Measurements from ENCODE around the gene SLAMF9. TPM values are rescaled to one million over a fixed set of nuclear protein-coding genes. Genes with fewer than 3 reads are reported as not detected.

SLAMF9 gene
- total and polyA plus RNA-seq, 4 donors = 0.25 to 0.68 (median 0.64) TPM; not detected in 1

GRCh38 chr1:159945483-159946241 lies 8.4 kb downstream of the SLAMF9 start, which contains the start of gene IGSF9:
Gene IGSF9 (minus strand): TSS chr1:159945613. CDS start chr1:159943454, 2,159 bp downstream.
- Histone ChIP-seq H3K4me1 (ENCODE audit: control insufficient read depth in 4 of 4, insufficient read depth in 4 of 4, low read length in 3 of 4) (peaks cover 8 to 34% (median 21%) of the 10 kb centered on the region in 4 donors), H3K9ac (ENCODE audit: low read depth in 1 of 2, low read length in 2 of 2) (peak within 1 kb of the TSS; percentile 25 to 36), H3K27ac (ENCODE audit: low read depth in 1 of 2, low read length in 2 of 2) (peak within 1 kb of the TSS; percentile 73 to 78), H3K9me3 (ENCODE audit: control insufficient read depth in 4 of 4, low read length in 3 of 4) (no peaks in the 10 kb centered on the region), H3K27me3 (ENCODE audit: control insufficient read depth in 4 of 4, insufficient read depth in 4 of 4, low read length in 3 of 4) (no peaks in the 10 kb centered on the region), H3K36me3 (ENCODE audit: control insufficient read depth in 4 of 4, insufficient read depth in 3 of 4, low read depth in 1 of 4, low read length in 3 of 4) (no peaks in the 10 kb centered on the region), H3K4me3 (ENCODE audit: low read depth in 1 of 3, low read length in 3 of 3) (peak within 1 kb of the TSS; percentile 62 to 81 (median 70))
- WGBS = 2% methylated on average over 58 of the region's 58 CpGs
- TF ChIP-seq NR2F2 (IDR thresholded peaks at IDR 0.05) (no peak), JUND (IDR thresholded peaks at IDR 0.05) (peak in 1 of 2 donors; percentile 16), SP1 (IDR thresholded peaks at IDR 0.05) (peak; percentile 74), RXRA (IDR thresholded peaks at IDR 0.05) (peak; percentile 46 to 62), YY1 (IDR thresholded peaks at IDR 0.05) (peak; percentile 34), TAF1 (conservative IDR thresholded peaks at IDR 0.05) (no peak), HNF4A (conservative IDR thresholded peaks at IDR 0.05) (peak; percentile 43 to 44), RAD21 (IDR thresholded peaks at IDR 0.05) (peak; percentile 57 to 60)
- TF ChIP-seq, protein P1, sequence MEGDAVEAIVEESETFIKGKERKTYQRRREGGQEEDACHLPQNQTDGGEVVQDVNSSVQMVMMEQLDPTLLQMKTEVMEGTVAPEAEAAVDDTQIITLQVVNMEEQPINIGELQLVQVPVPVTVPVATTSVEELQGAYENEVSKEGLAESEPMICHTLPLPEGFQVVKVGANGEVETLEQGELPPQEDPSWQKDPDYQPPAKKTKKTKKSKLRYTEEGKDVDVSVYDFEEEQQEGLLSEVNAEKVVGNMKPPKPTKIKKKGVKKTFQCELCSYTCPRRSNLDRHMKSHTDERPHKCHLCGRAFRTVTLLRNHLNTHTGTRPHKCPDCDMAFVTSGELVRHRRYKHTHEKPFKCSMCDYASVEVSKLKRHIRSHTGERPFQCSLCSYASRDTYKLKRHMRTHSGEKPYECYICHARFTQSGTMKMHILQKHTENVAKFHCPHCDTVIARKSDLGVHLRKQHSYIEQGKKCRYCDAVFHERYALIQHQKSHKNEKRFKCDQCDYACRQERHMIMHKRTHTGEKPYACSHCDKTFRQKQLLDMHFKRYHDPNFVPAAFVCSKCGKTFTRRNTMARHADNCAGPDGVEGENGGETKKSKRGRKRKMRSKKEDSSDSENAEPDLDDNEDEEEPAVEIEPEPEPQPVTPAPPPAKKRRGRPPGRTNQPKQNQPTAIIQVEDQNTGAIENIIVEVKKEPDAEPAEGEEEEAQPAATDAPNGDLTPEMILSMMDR (IDR thresholded peaks at IDR 0.05; ENCODE audit: low read depth, low read length, missing input control) = peak; percentile 39
- TF ChIP-seq, protein P2, sequence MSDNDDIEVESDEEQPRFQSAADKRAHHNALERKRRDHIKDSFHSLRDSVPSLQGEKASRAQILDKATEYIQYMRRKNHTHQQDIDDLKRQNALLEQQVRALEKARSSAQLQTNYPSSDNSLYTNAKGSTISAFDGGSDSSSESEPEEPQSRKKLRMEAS (IDR thresholded peaks at IDR 0.05) = peak; percentile 27
- TF ChIP-seq, protein P3, sequence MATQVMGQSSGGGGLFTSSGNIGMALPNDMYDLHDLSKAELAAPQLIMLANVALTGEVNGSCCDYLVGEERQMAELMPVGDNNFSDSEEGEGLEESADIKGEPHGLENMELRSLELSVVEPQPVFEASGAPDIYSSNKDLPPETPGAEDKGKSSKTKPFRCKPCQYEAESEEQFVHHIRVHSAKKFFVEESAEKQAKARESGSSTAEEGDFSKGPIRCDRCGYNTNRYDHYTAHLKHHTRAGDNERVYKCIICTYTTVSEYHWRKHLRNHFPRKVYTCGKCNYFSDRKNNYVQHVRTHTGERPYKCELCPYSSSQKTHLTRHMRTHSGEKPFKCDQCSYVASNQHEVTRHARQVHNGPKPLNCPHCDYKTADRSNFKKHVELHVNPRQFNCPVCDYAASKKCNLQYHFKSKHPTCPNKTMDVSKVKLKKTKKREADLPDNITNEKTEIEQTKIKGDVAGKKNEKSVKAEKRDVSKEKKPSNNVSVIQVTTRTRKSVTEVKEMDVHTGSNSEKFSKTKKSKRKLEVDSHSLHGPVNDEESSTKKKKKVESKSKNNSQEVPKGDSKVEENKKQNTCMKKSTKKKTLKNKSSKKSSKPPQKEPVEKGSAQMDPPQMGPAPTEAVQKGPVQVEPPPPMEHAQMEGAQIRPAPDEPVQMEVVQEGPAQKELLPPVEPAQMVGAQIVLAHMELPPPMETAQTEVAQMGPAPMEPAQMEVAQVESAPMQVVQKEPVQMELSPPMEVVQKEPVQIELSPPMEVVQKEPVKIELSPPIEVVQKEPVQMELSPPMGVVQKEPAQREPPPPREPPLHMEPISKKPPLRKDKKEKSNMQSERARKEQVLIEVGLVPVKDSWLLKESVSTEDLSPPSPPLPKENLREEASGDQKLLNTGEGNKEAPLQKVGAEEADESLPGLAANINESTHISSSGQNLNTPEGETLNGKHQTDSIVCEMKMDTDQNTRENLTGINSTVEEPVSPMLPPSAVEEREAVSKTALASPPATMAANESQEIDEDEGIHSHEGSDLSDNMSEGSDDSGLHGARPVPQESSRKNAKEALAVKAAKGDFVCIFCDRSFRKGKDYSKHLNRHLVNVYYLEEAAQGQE (IDR thresholded peaks at IDR 0.05) = no peak
- DNase-seq (ENCODE audit: low spot score) = peak; percentile 73

DNA sequence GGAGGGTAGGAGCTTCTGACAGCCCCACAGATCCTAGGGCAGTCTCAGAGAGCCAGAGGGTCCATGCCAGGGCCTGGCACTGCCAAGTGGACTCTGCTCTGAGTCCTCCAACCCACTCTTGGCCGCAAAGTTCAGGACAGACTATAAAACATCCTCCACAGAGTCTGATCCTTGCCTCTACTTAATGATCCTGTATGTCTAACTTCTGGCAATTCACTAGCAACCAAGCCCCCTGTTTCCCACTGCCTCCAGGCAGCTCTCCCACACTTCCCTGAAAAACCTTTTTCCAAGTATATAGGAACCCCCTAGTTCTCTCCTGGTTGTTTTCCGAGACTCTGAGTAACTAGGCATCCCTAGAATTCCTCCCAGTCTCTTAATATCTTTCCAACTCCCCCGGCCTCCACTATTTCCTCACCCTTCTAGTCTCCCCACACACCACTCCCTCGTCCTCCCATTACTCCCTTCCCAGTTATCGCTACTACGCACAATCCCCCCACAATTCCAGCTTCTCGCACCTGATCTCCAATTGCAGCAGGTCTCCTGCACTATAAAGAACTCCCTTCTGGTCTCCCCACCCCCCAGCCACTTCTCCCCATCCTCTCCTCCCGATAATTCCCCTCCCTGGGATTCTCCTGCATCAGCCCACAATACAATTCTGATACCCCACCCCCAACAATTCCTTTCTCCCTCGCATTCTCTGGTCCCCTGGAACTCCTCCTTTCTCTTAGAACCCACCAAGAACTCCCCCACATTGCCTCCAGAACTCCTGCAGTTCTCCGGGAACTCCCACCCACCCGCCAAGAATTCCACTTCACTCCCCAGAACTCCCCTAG lies 9.2 kb downstream of the SLAMF9 start:
- WGBS = 24% methylated on average over 11 of the region's 11 CpGs
- Histone ChIP-seq H3K9ac (ENCODE audit: low read depth in 1 of 2, low read length in 2 of 2) (peak overlapping the region; percentile 25), H3K9me3 (ENCODE audit: control insufficient read depth in 4 of 4, low read length in 3 of 4) (no peaks in the 10 kb centered on the region), H3K27me3 (ENCODE audit: control insufficient read depth in 4 of 4, insufficient read depth in 4 of 4, low read length in 3 of 4) (no peaks in the 10 kb centered on the region), H3K4me3 (ENCODE audit: low read depth in 1 of 3, low read length in 3 of 3) (peak overlapping the region; percentile 62 to 81 (median 70)), H3K4me1 (ENCODE audit: control insufficient read depth in 4 of 4, insufficient read depth in 4 of 4, low read length in 3 of 4) (peaks cover 8 to 37% (median 21%) of the 10 kb centered on the region in 4 donors), H3K36me3 (ENCODE audit: control insufficient read depth in 4 of 4, insufficient read depth in 3 of 4, low read depth in 1 of 4, low read length in 3 of 4) (no peaks in the 10 kb centered on the region), H3K27ac (ENCODE audit: low read depth in 1 of 2, low read length in 2 of 2) (peak overlapping the region; percentile 73 to 78)
- no peak for DNase-seq (ENCODE audit: low spot score)
- TF ChIP-seq ATF3 (IDR thresholded peaks at IDR 0.05) = no peak
- peak; percentile 71 for TF ChIP-seq SP1 (IDR thresholded peaks at IDR 0.05)
- peak; percentile 22 to 33 for TF ChIP-seq RAD21 (IDR thresholded peaks at IDR 0.05)
- peak; percentile 97 to 99 for TF ChIP-seq HNF4A (conservative IDR thresholded peaks at IDR 0.05)
- peak; percentile 90 for TF ChIP-seq HNF4G (IDR thresholded peaks at IDR 0.05)
- peak; percentile 63 to 78 for TF ChIP-seq RXRA (IDR thresholded peaks at IDR 0.05)
- TF ChIP-seq, protein P1 (IDR thresholded peaks at IDR 0.05; ENCODE audit: low read depth, low read length, missing input control) = no peak
- TF ChIP-seq JUND (IDR thresholded peaks at IDR 0.05) = peak in 1 of 2 donors; percentile 49
- peak; percentile 42 for TF ChIP-seq YY1 (IDR thresholded peaks at IDR 0.05)
- TF ChIP-seq, protein P3 (IDR thresholded peaks at IDR 0.05) = peak; percentile 20

Measured in liver (tissue), 9 donors.